ENCODE data around the gene KIF1A.
"Not testable (repeated sequence)": the region's sequence is repeated elsewhere in the genome, so short reads cannot be mapped to it uniquely, and the experiment has no call there.

DNA sequence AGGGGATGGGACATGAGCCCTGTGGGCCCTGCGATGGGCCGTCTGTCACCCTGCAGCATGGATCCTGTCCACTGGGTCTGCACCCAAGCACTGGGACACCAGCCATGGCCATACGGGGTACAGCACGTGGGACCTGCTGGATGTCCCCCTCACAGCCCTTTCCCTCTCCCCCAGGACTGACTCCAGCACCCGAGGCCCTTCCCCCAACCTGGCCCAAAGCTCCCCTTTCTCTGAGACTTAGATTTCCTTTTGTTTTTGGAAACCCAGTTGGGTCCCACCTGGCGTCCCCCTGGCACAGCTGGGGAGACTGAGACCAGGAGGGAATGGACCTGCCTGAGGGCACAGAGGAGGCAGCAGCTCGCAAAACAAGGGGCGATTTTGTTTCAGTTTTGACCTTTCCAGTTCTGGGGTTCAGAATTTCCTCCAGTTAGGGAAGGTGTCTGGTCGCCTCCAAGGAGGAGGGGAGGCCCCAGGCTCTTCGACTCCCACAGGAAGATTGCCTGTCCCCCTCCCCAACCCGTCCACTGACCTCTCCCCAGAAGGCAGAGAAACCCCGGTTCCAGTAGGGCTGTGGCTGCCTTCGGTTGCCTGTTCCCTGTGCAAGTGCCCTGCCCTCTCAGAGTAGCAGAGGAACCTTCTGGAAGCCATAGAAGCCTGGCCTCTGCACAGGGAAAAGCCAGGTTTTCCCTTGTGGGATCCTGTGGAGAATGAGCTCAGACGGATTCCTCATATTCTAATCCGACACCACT is 135.9 kb downstream of the KIF1A start:
- TF ChIP-seq, protein P1, sequence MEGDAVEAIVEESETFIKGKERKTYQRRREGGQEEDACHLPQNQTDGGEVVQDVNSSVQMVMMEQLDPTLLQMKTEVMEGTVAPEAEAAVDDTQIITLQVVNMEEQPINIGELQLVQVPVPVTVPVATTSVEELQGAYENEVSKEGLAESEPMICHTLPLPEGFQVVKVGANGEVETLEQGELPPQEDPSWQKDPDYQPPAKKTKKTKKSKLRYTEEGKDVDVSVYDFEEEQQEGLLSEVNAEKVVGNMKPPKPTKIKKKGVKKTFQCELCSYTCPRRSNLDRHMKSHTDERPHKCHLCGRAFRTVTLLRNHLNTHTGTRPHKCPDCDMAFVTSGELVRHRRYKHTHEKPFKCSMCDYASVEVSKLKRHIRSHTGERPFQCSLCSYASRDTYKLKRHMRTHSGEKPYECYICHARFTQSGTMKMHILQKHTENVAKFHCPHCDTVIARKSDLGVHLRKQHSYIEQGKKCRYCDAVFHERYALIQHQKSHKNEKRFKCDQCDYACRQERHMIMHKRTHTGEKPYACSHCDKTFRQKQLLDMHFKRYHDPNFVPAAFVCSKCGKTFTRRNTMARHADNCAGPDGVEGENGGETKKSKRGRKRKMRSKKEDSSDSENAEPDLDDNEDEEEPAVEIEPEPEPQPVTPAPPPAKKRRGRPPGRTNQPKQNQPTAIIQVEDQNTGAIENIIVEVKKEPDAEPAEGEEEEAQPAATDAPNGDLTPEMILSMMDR (IDR thresholded peaks at IDR 0.05; ENCODE audit: low read length), result not testable (repeated sequence)
- TF ChIP-seq EZH2 (IDR thresholded peaks at IDR 0.05; ENCODE audit: borderline replicate concordance, low read length), result not testable (repeated sequence)

All from OCI-LY1 (cell line).